GM18867 (cell line): Measurements from ENCODE around the gene HDGFL3.

Experiments used
- ATAC-seq: cut with Tn5 transposase; IDR thresholded peaks from one replicate; pipeline ENCODE4 v1.9.1; 2021; ENCODE audit warnings: mild to moderate bottlenecking, moderate library complexity; ENCODE audit not compliant: unreplicated experiment

The HDGFL3 gene

DNA sequence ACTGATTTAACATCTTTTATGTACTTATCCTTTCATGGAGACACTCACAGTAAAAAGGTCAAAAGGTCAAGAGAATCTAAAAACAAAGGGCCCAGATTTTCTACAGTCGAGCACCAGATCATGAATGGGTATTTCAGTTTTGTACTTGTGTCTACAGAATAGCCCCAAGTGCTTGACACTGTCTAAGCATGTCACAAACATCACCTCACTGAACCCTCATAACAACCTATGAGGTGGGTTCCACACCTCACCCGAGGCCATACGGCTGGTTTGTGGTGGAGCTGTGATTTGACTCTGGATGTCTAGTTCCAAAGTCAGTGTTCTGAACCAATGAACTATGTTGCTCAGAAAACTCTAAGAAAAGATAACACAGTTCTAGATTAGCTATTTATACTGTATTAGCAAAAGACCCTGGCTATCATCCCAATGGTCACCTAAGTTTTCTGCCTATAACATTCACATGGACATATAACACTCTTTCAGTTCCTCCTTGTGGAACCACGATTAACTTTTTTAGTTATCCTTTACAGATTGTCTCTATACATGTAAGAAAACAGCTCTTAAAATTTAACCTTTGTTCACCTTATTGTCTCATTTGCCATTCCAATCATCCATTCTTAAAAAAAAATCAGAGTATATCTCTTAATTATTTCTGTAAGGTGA is 74.6 kb downstream of the HDGFL3 start:
- no peak for ATAC-seq

DNA sequence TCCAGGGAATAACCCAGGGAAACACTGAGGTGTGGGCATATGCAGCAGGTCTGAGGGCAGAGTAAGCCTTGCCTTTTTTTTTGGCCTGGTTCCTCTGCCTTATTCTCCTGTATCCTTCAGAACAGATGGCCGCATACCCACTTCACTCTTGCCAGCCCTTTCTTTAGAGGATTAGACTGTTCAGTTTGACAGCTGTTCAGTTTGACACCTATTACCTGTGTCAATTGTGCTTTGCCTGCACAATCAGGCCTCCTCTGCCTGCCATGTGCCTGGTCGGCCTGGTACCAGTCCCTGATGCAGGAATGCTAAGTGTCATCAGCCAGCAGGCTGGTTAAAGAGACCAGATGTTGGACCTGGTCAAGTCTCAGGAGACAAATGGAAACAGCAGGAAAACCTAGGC is 77.8 kb downstream of the HDGFL3 start:
- ATAC-seq = no peak

DNA sequence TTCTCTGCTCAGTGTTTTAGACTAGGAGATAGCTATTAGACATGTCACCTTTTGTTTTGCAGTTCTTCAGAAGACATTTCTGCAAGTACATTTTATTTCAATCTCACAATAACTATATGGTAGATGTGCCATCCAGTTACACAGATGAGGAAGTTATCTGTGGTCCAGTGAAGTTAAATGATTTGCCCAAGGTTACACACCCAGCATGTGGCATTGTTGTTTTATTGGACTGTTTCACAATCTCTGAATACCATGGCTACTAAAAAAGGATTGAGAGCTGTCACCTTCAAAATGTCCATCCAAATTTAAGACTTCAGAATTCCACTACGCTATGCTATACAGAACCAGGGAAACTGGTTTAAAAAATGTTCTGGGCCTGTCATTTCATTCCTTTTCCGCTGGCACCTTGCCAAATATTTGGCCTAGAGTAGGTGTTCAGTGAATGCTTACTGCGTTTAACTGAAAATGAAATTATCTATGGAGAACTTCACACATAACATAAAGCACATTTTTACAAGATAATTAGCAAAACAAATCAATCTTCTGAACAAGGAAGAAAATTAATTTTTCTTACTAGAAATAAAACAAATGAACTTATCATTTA is 80.0 kb downstream of the HDGFL3 start:
- no peak for ATAC-seq

DNA sequence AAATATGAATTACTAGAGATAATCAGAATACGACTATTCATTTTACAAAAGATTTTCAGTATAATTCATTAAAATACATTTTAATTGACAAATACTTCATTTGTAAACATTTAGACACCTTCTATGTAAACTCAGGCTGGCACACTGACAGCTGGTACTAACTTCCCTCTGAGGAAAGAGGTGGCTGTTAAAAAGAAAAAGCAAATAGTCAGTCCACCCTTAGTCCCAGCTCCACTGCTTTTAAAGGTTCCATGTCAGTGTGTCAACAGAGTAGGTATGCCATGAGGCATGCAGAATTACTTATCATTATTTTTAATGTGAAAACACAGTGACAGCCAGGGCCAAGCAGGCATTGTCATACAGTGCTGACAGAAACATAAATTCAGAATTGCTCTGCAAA is 84.1 kb downstream of the HDGFL3 start:
- ATAC-seq = no peak

DNA sequence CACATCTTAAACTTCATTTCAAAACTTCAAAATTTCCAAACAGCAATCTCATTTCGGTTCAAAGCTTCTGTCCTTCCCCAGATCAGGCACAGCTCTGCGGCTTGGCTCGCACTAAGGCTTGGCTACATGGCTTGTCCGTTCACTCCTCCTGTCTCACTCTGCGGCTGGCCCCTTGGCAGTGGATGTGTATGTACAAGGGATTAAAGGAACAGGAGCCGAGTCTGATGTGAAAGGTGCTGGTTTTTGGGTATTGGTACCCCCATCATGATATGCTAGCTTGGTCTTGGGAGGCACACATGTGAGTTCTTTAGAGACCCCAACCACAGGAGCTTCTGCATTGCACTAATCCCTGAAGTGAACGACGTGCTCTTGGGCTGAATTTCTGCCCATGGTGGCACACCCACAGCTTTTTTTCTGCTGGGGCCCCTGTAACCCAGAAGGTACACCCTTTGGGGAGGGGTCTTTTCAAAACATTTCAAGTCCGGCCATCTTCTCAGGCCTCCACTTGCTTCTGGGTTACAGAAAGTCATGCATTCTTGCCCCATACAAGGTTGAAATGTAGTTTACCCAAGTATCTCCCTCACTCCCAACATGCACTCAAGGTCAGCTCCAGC is 87.5 kb downstream of the HDGFL3 start:
- ATAC-seq = no peak

DNA sequence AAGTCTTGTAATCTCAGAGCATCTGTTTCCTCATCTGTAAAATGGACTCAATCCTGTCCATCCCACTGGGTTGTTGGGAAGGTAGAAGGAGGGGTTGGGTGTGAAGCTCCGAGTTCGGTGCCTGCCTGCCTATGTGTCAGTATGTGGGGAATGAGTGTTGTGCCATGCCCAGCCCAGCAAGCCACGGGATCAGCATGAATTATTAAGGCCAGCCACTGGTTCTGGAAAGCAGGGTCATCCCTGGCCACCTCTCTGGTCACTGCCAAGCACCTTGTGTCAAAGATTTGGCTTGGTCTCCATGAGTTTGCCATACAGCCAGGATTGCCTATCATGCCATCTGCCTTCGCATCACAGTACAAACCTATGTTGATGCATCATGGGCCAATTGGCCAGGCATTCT is 88.7 kb downstream of the HDGFL3 start:
- ATAC-seq = no peak

DNA sequence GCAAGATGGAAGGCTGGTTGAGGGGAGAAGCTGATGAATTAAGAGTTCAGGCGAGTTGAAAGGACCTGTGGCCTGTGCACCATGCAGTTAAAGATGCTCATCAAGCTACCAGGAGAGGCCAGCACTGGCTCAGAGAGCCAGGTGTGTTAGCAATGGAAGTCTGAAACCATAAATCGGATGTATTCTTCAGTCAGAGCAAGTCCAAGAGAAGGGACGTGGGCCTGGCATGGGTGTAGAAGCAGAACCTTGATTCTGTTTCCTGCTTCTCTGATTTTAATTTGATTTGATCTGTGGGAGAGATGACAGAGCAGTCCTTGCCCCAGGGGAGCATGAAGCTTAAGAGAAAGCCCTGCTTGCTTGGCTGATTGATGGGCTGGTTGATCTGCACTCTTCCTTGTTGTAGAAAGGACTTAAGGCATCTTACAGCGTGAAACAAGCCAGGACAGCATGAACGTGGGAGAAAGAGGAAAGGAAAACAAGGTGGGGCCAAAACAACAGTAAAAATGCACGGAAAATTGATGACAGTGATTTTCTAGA is 89.3 kb downstream of the HDGFL3 start:
- ATAC-seq = no peak

DNA sequence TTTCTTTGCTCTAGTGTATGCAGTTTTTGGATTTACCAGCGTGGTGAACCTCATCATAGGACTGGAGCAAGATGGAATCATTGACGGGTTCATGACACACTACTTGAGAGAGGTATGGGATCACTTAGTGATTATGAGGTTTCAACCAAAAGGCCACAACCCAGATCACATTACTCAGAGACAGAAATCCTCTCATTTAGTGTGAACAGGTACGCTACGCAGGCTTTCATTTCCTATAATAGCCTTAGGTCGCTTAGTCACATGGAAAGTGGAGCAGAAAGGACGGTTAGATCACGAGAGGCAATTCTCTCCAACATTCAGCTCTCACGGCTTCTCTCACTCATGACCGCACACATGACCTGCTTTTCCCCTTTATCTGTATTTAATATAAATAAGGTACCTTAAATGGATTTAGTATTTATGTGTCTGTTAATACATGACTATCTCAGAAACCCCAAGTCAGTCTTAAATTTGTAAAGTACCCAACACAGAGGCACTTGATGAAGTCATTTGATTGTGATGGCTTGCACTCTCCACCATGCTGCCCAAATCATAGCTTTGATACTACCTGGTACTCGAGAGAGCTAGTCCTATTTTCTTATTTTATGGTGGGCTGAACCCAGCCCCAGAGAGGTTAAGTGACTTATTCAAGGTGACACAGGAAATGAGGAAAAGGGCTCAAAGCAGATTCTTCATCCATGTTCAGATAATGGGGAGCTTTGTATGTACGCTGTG is 91.6 kb downstream of the HDGFL3 start:
- peak; percentile 70 for ATAC-seq

DNA sequence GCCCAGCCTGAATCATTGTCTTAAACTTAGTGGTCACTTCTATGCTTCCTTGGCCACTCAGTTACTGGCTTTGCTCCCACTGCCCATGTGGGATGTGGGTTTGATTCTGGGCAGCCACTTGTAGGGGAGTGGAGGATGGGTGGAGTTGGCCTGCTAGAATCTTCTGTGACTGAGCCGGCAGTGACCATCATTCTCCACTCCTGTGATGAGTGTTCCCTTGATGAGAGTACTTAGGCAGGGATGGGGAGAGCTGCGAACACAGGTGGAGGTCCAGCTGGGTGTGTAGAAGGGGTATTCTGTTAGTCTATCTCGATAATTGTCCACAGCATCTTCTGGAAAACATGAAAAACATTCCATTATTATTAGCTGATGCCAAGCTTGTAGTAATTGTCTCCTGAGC is 92.2 kb downstream of the HDGFL3 start:
- no peak for ATAC-seq

DNA sequence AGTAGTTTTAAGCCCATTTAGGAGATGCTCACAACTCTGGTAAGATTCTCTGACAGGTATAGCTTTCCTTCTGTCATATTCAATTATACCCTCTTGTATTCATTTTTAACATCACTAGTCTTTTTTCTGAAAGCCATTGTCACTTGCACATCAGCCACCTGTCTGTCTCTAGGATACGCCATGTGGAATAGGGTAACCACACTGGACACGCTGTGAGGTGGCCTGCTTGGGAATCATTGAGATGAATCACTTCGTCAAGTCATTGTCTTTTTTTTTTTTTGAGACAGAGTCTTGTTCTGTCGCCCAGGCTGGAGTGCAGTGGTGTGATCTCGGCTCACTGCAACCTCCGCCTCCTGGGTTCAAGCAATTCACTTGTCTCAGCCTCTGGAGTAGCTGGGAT is 92.8 kb downstream of the HDGFL3 start:
- no peak for ATAC-seq

DNA sequence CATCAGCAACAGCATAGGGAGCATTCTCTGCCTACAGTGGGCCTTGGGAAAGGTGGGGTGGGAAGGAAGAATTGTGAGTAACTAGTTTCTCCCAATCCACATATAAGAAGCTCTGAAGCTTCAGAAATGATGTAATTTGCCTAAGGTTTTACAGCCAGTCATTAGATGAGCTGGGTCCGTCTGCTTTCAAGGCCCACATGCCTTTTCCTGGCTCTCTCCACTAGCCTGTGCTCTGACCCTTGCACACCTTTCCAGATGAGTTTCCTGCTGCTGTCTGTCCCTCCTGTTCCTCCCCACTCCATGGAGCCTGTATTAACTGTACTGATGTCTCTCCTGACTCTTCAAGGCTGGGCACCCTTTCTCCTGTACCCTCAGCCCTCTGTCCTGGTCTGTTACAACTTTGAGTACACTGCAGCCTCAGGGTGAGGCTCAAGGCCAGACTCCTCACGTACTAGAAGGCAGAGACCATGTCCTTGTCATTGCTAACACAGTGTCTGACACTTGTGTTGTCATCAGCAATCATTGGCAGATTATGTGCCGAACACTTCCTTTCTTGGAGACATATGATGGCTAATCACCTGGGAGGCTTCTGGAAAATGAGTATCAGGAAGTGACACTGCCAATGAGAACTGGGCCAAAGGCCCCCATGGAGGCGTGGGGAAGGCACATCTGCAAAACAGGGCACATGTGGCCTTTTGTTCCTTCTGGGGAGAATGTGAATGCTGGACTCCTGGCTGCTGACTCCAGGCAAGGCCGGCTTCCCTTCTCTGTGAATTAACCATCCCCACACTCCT is 93.5 kb downstream of the HDGFL3 start:
- no peak for ATAC-seq

DNA sequence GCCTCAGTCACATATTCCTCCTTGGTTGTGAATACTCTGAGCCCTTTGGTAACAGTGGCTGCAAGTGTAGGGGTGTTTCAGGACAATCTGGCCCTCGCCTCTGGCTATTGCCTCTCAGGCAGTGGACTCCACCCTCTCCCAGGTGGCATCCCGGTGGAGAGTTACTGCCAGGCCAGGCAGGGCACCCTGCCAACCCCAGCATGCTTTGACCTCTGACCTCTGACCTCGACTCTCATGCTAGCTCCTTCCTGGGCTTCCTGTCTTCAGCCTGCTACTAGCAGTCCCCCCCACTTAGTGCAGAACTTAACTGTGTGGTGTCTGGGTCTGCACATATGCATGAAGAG is 94.7 kb downstream of the HDGFL3 start:
- no peak for ATAC-seq

DNA sequence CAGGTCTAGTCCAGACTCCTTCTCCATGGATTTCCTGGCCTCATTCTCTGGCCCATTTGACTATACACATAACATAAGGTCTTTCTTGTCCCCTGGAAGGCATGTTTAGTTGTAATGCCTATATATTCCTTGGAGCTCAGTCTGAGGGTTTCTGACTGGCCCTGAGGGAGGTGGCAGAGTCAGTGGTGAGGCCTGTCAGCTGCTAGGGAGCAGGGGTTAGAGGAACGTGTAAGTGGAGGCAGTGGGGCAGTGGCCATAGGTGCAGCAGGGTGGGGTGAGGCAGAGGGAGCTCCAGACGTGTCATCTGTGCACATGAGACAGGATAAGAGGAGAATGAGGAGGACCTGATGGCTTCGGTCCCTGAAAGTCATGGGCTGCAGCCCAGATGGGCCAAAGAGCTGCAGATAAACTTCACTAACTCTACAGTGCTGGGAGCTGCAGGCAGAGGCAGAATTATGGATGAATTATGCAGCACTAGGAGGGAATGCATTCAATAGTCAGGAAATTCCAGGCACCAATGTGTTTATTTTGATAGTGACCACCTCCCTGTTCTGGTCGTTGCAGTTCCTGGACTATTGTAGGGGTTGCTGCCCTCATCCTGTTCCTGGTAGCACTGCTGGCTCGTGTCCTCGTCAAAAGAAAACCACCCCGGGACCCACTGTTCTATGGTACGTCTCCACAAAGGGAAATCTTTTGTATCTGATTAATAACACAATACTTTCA is 95.2 kb downstream of the HDGFL3 start:
- ATAC-seq = no peak

DNA sequence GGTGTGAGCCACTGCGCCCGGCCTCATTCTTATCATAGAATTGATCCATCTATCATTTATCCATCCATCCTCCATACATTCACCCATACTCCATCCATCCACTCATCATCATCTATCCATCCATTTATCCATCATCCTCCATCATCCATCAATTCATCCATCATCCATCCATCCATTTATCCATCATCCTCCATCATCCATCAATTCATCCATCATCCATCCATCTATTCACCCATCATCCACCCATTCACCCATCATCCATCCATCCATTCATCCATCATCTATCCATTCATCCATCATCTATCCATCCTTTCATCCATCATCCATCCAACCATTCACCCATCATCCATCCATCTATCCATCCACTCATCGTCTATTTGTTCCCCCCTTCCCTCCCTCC is 96.5 kb downstream of the HDGFL3 start:
- ATAC-seq = no peak

DNA sequence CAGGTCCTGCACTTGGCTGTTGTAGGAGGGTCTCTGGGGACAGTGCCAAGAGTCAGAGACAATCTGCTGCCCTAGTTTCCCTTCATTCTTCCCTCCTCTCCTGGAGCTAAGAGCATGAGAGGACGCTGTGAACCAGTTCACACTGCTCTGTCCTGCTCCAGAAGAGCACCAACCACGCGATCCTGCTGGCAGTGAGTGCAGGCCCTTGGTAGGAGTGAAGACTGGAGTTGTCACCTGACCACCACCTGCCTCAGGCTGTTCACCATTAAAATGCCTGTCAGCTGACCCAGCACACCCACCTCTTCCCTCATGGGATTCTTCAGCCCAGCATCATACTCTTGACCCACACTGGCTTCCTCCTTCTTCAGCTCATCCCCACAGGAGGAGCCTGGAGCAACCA is 97.2 kb downstream of the HDGFL3 start:
- no peak for ATAC-seq

DNA sequence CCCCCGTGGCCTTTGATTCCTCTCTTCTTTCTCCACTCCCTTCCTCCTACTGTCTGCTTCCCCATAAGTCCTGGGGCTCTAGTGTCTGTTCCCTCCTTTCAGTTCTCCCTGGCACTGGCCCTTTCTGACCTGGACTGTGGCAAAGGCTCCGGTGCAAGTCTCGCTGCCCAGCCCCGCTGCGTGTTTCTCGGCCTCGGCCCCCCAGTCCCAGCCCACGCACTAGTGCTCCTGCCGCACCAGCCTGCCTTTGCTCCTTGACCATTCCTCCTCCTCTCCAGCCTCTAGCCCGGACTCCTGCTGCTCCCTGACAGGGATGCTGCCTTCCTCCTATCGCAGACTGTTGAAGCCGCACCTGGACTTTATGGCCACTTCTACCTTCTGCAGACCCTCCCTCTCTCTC is 98.1 kb downstream of the HDGFL3 start:
- ATAC-seq = no peak

DNA sequence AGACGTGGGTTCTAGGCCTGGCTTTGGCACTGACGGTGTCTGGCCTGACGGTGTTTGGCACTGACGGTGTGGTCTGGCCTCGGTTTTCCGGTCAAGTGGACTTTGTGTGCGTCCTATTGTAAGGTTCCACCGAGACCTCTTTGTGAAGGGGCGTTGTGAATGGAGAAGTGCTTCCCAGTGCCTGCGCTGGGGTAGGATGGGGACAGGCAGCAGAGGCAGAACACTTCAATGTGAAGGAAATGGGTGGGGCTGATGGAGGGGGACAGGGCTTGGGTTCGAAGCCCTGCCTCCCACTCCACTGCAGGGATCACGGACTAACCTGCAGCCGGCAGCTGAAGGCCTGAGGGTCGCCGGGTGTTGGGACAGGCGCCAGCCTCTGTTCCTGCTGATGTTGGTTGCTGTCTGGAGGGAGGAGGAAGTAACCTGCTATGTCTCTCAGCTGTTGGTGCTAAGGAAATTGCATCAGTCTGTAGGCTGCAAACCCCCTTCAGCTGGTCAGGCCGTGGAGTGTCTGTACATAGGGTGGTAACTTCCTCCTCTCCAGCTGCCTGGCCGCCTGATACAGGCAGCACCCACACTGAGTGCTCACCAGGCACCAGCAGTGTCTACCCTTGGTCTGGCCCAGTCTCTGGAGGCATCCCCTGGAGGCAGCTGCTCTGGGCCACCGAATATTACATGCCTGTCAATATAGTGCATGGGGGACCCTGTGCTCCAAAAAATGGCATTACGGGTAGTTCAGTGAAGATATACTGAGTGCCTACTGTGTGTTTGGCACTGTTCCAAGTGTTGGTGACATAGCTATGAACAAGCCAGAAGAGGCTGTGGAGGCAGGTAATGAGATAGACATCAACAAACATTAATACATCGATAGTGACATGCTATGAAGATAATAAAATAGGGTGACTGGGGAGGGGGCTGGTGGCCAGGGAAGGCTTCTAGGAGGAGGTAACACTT is 99.1 kb downstream of the HDGFL3 start:
- peak; percentile 59 for ATAC-seq

DNA sequence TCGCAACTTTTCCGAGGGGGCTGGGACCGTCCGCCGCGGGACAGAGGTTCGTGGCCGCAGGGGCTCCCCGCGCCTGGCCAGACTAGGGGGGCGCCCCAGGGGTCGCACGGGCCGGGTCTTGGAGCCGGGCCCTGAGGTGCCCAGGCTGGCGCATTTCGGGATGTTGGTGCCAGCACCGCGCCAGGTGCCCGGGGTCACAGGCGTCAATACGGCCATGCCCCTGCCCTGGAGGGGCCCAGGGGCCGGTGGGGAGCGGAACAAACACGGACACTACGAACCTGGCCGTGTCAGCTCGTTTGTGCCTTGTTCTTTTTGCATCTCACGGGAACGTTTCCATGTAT is 99.8 kb downstream of the HDGFL3 start:
- ATAC-seq = no peak
